Measurements from ENCODE around the gene BUD13.

- TF ChIP-seq CTCF (conservative IDR thresholded peaks at IDR 0.05; ENCODE audit: low read depth, low read length) = no peak
- no peak for TF ChIP-seq EZH2 (IDR thresholded peaks at IDR 0.05; ENCODE audit: borderline replicate concordance, low read depth, low read length, poor library complexity, severe bottlenecking)
These were observed 38.7 kb downstream of the BUD13 start for GRCh38 chr11:116733969-116734508.
